Neural cell (in vitro differentiated cells): ENCODE results near the gene CRB3.

ENCODE experiments used
- CTCF ChIP-seq: fragments of 450-650 bp; IDR thresholded peaks from 2 replicates; pipeline ENCODE4 v1.5.1; 2014; ENCODE audit warnings: antibody characterized with exemption, mild to moderate bottlenecking, moderate library complexity; ENCODE audit not compliant: poor library complexity, severe bottlenecking
- EZH2 ChIP-seq: fragments of 200-600, 300-800 bp; shearing (Covaris generic), sonication (generic); IDR thresholded peaks from 2 replicates; pipeline ENCODE4 v1.6.1; 2014; ENCODE audit warnings: antibody characterized with exemption, low read length, borderline replicate concordance, mild to moderate bottlenecking; ENCODE audit not compliant: insufficient read depth, poor library complexity, severe bottlenecking
- RAD21 ChIP-seq: fragments of 450-650 bp; conservative IDR thresholded peaks from 2 replicates; pipeline ENCODE4 v1.6.1; 2014; ENCODE audit warnings: antibody characterized with exemption, mild to moderate bottlenecking, moderate library complexity

GRCh38 chr19:6495947-6496346 is 31.9 kb downstream of the CRB3 start:
- TF ChIP-seq CTCF (no peak), RAD21 (no peak), EZH2 (no peak)
